Ovary (tissue), 3 donors: ENCODE data around the gene SFN.

Experiments
- CTCF ChIP-seq, 3 donors: fragments of 450-650 bp in 2 of 3; fragments of 200-600 bp in 1 of 3; IDR thresholded peaks; one replicate each; pipeline versions ENCODE4 v1.5.1 to v1.8.0; 2016 to 2022; ENCODE audit warnings: antibody characterized with exemption in 3 of 3, mild to moderate bottlenecking in 1 of 3
- EP300 ChIP-seq: sonication (generic); formaldehyde crosslinking; IDR thresholded peaks from one replicate; pipeline ENCODE4 v1.6.1; 2017; ENCODE audit warnings: antibody characterized with exemption
- POLR2A ChIP-seq: fragments of 450-650 bp; IDR thresholded peaks from one replicate; pipeline ENCODE4 v1.6.1; 2017; ENCODE audit warnings: antibody characterized with exemption, mild to moderate bottlenecking, moderate library complexity
- donor health status: DM: no; HTN: no; CAD: no.

- no peak for TF ChIP-seq CTCF (IDR thresholded peaks at IDR 0.05)
- TF ChIP-seq POLR2A = no peak
- no peak for TF ChIP-seq EP300
Measured at GRCh38 chr1:26854906-26855305, 8.0 kb upstream of the SFN start.
